Measurements from ENCODE around the gene GRAMD1B. TPM values are rescaled to one million over a fixed set of nuclear protein-coding genes. Genes with fewer than 3 reads are reported as not detected.

GRAMD1B gene
- total RNA-seq, 4 donors from 2014 or later, result 2.1 to 7.8 (median 3.2) TPM

DNA sequence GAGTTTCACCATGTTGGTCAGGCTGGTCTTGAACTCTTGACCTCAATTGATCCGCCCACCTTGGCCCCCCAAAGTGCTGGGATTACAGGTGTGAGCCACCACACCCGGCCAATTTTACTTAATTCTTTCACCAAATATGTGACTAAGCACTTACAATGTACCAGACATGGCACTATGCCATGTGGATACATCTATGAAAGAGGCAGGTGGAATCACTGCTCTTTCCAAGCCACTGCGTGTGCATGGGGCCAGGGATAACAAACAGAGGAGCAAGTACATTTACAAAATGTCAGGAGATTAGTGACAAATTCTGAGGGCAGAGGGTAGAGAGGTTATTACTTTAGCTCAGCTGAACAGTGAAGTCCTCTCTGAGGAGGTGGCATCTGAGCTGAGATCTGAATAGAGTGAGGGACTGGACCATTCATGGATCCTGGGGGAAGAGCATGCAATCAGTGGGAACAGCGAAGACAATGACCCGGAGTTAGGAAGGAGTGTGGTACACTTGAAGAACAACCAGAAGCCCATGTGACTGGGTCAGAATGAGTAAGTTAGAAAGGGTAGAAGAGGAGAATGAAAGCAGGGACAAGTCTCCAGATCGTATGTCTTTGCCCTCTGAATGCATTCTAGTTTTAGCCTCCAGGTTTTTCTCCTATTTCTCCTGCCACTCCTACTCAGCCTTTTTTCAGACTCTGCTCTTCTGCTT, 38.3 kb upstream of the GRAMD1B start:
- DNase-seq (no peak), ATAC-seq (no peak)
- Histone ChIP-seq H3K27me3 (no peaks in the 10 kb centered on the region), H3K4me1 (no peaks in the 10 kb centered on the region), H3K27ac (no peak overlapping the region), H3K9me3 (no peaks in the 10 kb centered on the region), H3K36me3 (no peaks in the 10 kb centered on the region), H3K4me3 (no peak overlapping the region)
- in situ Hi-C loops (cut with MboI; ENCODE audit: low sequenced_read_pairs in 4 of 4), result no loop called here
- TF ChIP-seq CTCF (IDR thresholded peaks at IDR 0.05 in 4 of 5, conservative IDR thresholded peaks at IDR 0.05 in 1 of 5) (no peak), POLR2A (IDR thresholded peaks at IDR 0.05) (no peak)
- intact Hi-C loops (cut with DNase I; ENCODE audit: low total_unique reads), result no loop called here

- DNase-seq, result no peak
- no peak overlapping the region for H3K4me3 ChIP-seq
- in situ Hi-C loops (cut with MboI; ENCODE audit: low sequenced_read_pairs in 4 of 4), result no loop called here
- no peaks in the 10 kb centered on the region for H3K27me3 ChIP-seq
- H3K36me3 ChIP-seq, result no peaks in the 10 kb centered on the region
- intact Hi-C loops (cut with DNase I; ENCODE audit: low total_unique reads), result no loop called here
- TF ChIP-seq POLR2A (IDR thresholded peaks at IDR 0.05), result no peak
- TF ChIP-seq CTCF (IDR thresholded peaks at IDR 0.05 in 4 of 5, conservative IDR thresholded peaks at IDR 0.05 in 1 of 5), result no peak
- ATAC-seq, result no peak
- H3K9me3 ChIP-seq, result no peaks in the 10 kb centered on the region
- H3K27ac ChIP-seq, result no peak overlapping the region
- no peaks in the 10 kb centered on the region for H3K4me1 ChIP-seq
Measured at GRCh38 chr11:123392431-123392830, 37.6 kb upstream of the GRAMD1B start.

DNA sequence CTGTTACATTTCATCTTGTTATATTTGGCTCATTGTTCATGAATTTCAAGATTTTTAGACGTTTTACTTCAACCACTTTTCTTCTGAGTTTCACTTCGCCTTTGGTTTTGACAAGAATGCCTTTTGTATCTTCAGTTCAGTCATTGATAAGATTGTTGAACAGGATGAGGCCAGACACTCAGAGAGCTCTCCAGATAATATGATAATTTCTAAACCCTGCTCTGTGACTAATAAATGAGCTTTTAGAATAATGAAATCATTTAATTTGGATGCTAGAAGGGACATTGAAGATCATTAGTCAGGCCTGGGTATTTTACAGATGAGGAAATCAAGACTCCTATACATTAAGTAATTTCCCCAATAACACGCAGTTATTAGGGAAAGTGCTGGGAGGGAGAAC, 37.2 kb upstream of the GRAMD1B start:
- in situ Hi-C loops (cut with MboI; ENCODE audit: low sequenced_read_pairs in 4 of 4), result no loop called here
- ATAC-seq (no peak), DNase-seq (no peak)
- Histone ChIP-seq H3K9me3 (no peaks in the 10 kb centered on the region), H3K36me3 (no peaks in the 10 kb centered on the region), H3K4me3 (no peak overlapping the region), H3K4me1 (no peaks in the 10 kb centered on the region), H3K27ac (no peak overlapping the region), H3K27me3 (no peaks in the 10 kb centered on the region)
- intact Hi-C loops (cut with DNase I; ENCODE audit: low total_unique reads), result no loop called here
- TF ChIP-seq CTCF (IDR thresholded peaks at IDR 0.05 in 4 of 5, conservative IDR thresholded peaks at IDR 0.05 in 1 of 5) (no peak), POLR2A (IDR thresholded peaks at IDR 0.05) (no peak)

DNA sequence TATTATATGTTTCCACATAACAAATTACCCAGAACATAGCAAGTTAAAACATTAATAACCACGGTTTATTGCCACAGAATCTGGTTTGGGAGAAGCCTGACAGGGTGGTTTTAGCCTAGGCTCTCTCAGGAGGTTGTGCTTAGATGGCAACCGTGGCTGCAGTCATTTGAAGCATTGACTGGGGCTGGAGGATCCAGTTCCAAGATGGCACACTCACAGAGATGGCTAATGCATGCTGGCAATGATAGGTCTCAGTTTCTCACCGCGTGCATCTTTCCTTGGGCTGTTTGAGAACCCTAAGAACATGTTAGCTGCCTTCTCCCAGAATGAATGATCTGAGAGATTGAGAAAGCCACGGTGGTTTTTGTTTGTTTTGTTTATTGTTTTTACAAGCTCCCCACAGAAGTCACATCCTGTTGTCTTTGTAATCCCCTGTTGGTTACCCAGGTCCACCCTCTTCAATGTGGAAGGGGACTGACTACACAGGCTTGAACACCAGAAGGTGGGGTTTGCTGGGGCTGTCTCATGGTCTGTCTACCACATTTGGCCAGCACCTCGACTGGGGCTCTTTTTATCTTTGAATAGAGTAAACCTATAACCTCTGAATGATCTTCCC, 36.6 kb upstream of the GRAMD1B start:
- Histone ChIP-seq H3K36me3 (no peaks in the 10 kb centered on the region), H3K27ac (no peak overlapping the region), H3K4me3 (no peak overlapping the region), H3K4me1 (no peaks in the 10 kb centered on the region), H3K9me3 (no peaks in the 10 kb centered on the region), H3K27me3 (no peaks in the 10 kb centered on the region)
- DNase-seq, result no peak
- intact Hi-C loops (cut with DNase I; ENCODE audit: low total_unique reads) (no loop called here), in situ Hi-C loops (cut with MboI; ENCODE audit: low sequenced_read_pairs in 4 of 4) (no loop called here)
- no peak for ATAC-seq
- TF ChIP-seq CTCF (IDR thresholded peaks at IDR 0.05 in 4 of 5, conservative IDR thresholded peaks at IDR 0.05 in 1 of 5), result no peak
- TF ChIP-seq POLR2A (IDR thresholded peaks at IDR 0.05), result no peak

All from gastrocnemius medialis (tissue), 4 donors.